Neural crest cell (in vitro differentiated cells): Measurements from ENCODE around the gene KLRK1. TPM values are rescaled to one million over a fixed set of nuclear protein-coding genes. Genes with fewer than 3 reads are reported as not detected.
"Not testable (repeated sequence)": the region's sequence is repeated elsewhere in the genome, so short reads cannot be mapped to it uniquely, and the experiment has no call there.

Experiments used
- DNase-seq: peaks from one replicate; pipeline ENCODE4 v3.0.0; 2021; ENCODE audit warnings: low read depth, mixed read lengths, low spot score
- H3K27ac Mint-ChIP-seq: one replicate; pipeline ENCODE4 v1.8.0; 2021; ENCODE audit warnings: mild to moderate bottlenecking, mixed read lengths; ENCODE audit not compliant: unreplicated experiment
- H3K27me3 Mint-ChIP-seq: 2 replicates; pipeline ENCODE4 v1.8.0; 2021; ENCODE audit warnings: low read depth, mild to moderate bottlenecking, mixed read lengths
- H3K36me3 Mint-ChIP-seq: 2 replicates; pipeline ENCODE4 v1.8.0; 2021; ENCODE audit warnings: low read depth, mild to moderate bottlenecking, mixed read lengths
- H3K4me1 Mint-ChIP-seq: 2 replicates; pipeline ENCODE4 v1.8.0; 2021; ENCODE audit warnings: mixed read lengths
- H3K4me3 Mint-ChIP-seq: one replicate; pipeline ENCODE4 v1.8.0; 2021; ENCODE audit warnings: mild to moderate bottlenecking, mixed read lengths
- H3K9me3 Mint-ChIP-seq: 2 replicates; pipeline ENCODE4 v1.8.0; 2021; ENCODE audit warnings: mixed read lengths
- total RNA-seq: library from RNA; stranded (reverse); gene quantifications from 2 replicates; pipeline ENCODE4 v1.2.1, GENCODE V29; 2021
- TF ChIP-seq, protein P1 (sequence below): fragments of 200-600 bp; sonication (generic); conservative IDR thresholded peaks from 2 replicates; pipeline ENCODE4 v1.5.0; 2021; ENCODE audit warnings: antibody characterized with exemption, mild to moderate bottlenecking

Gene KLRK1
- total RNA-seq, 1 donor from 2014 or later = not detected

DNA sequence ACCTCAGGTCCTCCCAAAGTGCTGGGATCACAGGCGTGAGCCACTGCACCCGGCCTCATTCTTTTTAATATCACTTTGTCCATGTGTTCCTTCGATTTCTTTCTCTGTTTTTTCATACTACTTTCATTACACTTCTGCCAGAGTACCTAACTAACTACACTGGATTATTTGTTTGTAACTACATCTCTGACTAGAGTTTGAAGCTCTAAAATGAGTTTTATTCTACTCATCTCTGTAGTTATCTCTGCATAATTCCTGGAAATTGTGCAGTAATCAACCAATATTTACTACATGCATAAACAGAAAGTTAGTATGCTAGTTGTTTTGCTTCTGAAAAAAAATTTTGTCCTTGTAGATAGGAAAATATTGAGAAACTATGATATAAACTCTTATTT, 15.2 kb downstream of the KLRK1 start:
- Mint-ChIP-seq H3K4me1 (peaks cover 7% of the 10 kb centered on the region), H3K27ac (no peak overlapping the region), H3K27me3 (no peaks in the 10 kb centered on the region), H3K36me3 (no peaks in the 10 kb centered on the region), H3K9me3 (peaks cover 3% of the 10 kb centered on the region), H3K4me3 (no peak overlapping the region)
- TF ChIP-seq, protein P1, sequence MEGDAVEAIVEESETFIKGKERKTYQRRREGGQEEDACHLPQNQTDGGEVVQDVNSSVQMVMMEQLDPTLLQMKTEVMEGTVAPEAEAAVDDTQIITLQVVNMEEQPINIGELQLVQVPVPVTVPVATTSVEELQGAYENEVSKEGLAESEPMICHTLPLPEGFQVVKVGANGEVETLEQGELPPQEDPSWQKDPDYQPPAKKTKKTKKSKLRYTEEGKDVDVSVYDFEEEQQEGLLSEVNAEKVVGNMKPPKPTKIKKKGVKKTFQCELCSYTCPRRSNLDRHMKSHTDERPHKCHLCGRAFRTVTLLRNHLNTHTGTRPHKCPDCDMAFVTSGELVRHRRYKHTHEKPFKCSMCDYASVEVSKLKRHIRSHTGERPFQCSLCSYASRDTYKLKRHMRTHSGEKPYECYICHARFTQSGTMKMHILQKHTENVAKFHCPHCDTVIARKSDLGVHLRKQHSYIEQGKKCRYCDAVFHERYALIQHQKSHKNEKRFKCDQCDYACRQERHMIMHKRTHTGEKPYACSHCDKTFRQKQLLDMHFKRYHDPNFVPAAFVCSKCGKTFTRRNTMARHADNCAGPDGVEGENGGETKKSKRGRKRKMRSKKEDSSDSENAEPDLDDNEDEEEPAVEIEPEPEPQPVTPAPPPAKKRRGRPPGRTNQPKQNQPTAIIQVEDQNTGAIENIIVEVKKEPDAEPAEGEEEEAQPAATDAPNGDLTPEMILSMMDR = no peak
- DNase-seq = no peak

DNA sequence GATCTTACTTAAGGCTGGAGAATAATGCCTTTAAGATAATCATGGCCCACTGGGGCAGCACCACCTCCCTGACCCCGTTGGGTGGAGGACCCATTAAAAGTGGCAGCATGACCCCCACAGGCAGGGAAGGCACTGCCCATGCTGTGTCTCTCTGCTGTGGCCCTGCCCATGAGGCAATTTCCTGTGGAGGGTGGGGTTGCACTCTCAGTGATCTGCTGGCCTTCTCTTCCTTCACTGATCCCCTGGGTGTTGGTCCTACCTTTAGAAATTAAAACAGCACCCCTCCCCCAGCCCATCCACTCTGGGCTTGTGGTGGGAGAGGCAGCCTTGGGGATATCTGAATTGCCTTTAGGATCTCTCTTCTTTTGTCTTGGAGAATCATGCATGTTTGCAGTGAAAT, 17.3 kb downstream of the KLRK1 start:
- Mint-ChIP-seq H3K27ac (no peak overlapping the region), H3K4me3 (no peak overlapping the region), H3K4me1 (peaks cover 18% of the 10 kb centered on the region), H3K27me3 (no peaks in the 10 kb centered on the region), H3K9me3 (peaks cover 7% of the 10 kb centered on the region), H3K36me3 (peaks cover 3% of the 10 kb centered on the region)
- no peak for DNase-seq
- TF ChIP-seq, protein P1 = no peak

DNA sequence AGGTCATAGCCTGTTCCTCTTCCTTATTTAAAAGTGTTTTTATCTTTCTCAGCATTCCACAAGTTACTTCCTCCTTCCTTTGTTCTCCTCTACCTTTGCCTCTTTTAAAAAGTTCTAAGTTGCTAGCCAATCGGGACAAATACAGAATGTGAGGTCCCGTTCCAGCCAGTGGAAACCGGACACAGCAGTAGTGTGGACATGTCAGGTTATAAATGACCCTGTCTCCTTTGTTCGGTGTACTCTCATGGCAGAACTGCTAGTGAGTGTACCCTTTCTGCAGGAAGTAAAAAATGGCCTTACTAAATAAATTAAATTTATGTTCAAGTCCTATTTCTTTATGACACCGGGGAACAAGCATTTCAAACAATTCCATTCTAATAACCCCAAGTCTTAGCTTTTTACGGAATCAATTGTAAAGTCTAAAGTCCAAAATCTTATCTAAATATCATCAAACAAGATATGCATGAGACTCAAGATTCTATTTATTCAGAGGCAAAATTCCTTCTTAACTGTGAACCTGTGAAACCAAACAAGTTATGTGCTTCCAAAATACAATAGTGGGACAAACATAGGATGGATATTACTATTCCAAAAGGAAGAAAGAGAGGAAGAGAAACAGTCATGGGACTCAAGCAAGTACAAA, 17.8 kb downstream of the KLRK1 start:
- not testable (repeated sequence) for DNase-seq, H3K9me3 Mint-ChIP-seq, H3K27ac Mint-ChIP-seq, H3K27me3 Mint-ChIP-seq, H3K4me3 Mint-ChIP-seq, H3K36me3 Mint-ChIP-seq
- peaks cover 18% of the 10 kb centered on the region for H3K4me1 Mint-ChIP-seq

DNA sequence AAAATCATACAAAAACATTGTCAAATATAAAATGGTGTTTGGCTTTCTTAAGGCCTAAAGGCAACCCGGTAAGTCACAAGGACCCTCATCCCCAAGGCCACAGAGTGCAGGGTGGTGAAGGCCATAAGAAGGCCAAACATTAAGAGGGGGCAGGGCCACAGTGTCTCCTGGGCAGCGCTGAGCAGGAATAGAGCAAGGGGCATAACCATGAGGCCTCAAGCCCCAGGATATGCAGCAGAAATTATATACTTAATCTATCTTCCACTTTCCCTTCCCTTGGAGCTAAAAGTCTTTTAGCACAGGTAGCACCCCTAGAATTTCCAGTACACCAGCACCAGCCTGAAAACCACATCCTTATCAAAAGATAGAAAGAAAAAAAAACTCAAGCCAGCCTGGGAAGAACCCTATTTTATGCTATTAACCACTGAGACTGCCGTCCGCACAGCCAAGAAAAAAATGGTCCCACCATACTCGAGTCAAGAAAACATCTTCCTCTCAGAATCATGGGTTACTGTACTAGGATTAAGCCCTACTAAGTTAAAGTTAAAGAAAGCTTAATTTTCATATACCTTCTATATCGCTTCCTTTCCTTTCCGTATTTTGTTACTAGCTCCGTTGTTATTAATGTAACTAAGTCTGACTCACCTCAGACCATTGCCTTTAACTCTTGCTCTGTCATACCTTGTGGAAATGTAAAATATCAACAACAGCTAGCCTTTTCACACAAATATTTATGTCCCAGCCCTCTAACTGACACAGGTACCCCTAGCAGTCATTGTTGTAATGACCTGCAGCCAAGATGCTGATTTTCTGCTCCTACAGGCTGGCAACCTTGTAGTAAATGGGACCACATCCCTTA, 20.1 kb downstream of the KLRK1 start:
- DNase-seq = no peak
- H3K9me3 Mint-ChIP-seq = peaks cover 4% of the 10 kb centered on the region
- peaks cover 3% of the 10 kb centered on the region for H3K36me3 Mint-ChIP-seq
- TF ChIP-seq, protein P1 = no peak
- H3K4me3 Mint-ChIP-seq = no peak overlapping the region
- no peak overlapping the region for H3K27ac Mint-ChIP-seq
- peaks cover 18% of the 10 kb centered on the region for H3K4me1 Mint-ChIP-seq
- H3K27me3 Mint-ChIP-seq = no peaks in the 10 kb centered on the region

DNA sequence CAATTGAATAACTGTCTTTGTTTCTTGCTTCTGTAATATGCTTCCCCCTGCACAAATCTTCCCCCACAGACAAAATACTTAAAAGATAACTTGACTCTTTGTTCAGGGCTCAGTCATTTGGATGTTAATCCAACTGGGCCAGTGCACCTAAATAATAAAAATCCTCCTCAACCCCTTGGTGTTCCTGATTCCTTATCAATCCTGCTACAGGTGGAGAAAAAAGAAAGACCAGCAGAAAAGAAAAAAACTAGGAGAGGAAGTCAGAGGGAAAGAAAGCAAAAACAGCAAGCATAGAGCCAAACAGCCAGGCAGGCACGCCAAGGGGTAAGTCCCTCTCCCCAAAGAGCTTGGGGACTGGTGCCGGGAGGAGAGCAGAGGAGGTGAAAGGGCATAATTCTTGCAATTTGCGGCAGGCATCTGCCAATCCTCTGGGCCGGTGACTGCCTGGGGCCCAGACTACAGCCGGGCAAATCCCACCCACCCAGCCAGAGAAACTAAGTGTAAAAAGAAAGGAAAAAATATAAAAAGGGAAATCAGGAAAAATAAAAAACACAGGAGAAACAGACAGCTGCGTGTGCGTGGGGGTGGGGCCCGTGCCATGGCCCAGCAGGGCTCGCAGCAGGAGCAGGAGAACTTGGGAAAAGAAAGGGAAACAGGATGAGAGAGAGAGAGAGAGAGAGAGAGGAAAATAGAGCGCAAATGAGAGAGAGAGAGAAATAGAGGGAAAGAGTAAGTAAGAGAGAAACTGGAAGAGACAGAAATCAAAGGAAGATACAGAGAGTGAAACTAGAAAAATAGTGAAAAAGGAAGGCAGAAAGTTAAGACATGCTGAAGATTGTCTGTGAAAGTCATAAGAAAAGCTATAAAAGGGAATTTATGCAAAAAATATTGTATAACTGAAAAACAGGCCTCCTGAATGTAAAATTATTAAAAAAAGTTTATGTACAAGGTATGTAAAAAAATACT, 21.4 kb downstream of the KLRK1 start:
- Mint-ChIP-seq H3K4me3 (no peak overlapping the region), H3K36me3 (peaks cover 3% of the 10 kb centered on the region), H3K27me3 (no peaks in the 10 kb centered on the region), H3K9me3 (peaks cover 4% of the 10 kb centered on the region), H3K27ac (no peak overlapping the region), H3K4me1 (peaks cover 18% of the 10 kb centered on the region)
- DNase-seq = no peak
- TF ChIP-seq, protein P1 = no peak

DNA sequence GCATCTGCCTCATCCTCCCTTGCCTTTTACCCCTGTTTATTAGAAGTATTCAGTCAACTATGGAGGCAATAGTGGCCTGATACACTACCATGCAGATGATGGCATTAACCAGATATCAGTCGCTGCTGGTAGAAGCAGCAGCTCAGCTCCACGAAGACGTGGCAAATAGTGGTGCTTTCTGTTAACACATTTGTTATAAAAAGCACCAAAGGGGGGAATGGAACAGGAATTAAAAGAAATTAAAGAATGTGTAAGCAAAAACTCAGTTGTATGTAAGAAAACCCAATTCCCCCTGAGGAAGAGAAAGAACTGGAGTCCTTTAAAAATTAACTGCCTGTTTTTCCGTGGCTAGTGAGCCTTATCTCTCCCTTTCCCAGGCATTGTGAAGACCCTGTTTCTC, 22.1 kb downstream of the KLRK1 start:
- H3K27me3 Mint-ChIP-seq, H3K9me3 Mint-ChIP-seq, DNase-seq, H3K36me3 Mint-ChIP-seq, H3K27ac Mint-ChIP-seq, H3K4me3 Mint-ChIP-seq: not testable (repeated sequence)
- H3K4me1 Mint-ChIP-seq = peaks cover 20% of the 10 kb centered on the region
